ENCODE results near the gene RPGRIP1. TPM values are rescaled to one million over a fixed set of nuclear protein-coding genes. Genes with fewer than 3 reads are reported as not detected.

Gene RPGRIP1
- total and polyA plus RNA-seq, 9 of the 15 experiments (the other 6 are each of a cell fraction or from before 2014, with no cell fraction given) = 0.47 to 0.95 (median 0.65) TPM; not detected in 1

DNA sequence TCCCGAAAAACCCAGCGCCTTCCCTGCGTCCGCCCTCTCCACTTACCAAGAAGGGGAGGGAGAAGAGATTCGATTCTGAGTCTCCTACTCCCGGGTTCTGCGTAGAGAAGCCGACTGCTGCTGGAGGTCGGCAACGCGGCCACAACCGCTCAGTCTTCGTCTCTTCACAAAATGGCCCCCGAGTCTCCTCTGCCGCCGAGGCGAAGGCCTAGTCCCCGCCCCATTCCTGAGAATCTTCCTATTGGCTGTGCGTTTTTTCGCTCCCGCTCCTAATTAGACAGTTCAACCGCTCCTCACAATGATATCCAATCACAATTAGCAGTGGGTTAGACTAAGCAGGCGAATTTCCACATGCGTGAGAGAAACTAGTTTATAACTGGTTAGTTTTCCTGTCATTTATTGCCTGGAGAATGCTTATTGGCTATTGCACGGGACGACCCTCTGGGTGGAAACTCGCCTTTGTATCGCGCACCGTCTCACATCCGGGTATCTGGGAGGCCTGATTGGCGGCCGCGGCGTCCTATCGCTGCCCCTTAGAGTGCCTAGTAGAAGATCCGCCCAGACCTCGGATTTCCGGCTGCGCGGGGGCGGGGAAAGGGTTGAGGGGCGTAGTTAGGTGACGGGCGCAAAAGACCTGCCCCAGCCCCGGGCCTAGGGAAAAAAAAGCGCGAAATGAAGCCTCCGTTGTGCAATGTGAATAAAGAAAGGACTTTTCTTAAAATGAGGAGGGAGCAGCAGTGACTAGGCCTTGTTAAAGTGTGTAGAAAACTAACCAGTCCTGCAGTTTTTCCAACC, 10.4 kb upstream of the RPGRIP1 start, which contains the start of gene HNRNPC (continued):
- TF ChIP-seq MITF (IDR thresholded peaks at IDR 0.05) (no peak), TRIM25 (IDR thresholded peaks at IDR 0.05; ENCODE audit: borderline replicate concordance) (no peak), CREB1 (IDR thresholded peaks at IDR 0.05) (peak; percentile 36), CREB1 (CRISPR knock-in tag; IDR thresholded peaks at IDR 0.05) (peak; percentile 75), NFIX (CRISPR knock-in tag; IDR thresholded peaks at IDR 0.05; ENCODE audit: low read depth) (no peak), HDAC3 (IDR thresholded peaks at IDR 0.05; ENCODE audit: borderline replicate concordance, partially characterized antibody) (no peak), CREBBP (IDR thresholded peaks at IDR 0.05; ENCODE audit: low read depth, low read length) (no peak), PBX2 (CRISPR knock-in tag; IDR thresholded peaks at IDR 0.05; ENCODE audit: low read depth) (peak; percentile 89), PBX2 (tag; conservative IDR thresholded peaks at IDR 0.05; ENCODE audit: low read depth) (peak; percentile 100), NCOR1 (IDR thresholded peaks at IDR 0.05) (no peak), XRCC5 (IDR thresholded peaks at IDR 0.05; ENCODE audit: low read depth, low read length) (no peak), RNF219 (CRISPR knock-in tag; IDR thresholded peaks at IDR 0.05) (no peak), POLR2H (tag; IDR thresholded peaks at IDR 0.05; ENCODE audit: low read depth) (peak; percentile 96), TRIM24 (IDR thresholded peaks at IDR 0.05) (no peak), CAMTA2 (CRISPR knock-in tag; conservative IDR thresholded peaks at IDR 0.05) (no peak), RAD21 (CRISPR knock-in tag; conservative IDR thresholded peaks at IDR 0.05 in 1 of 2, IDR thresholded peaks at IDR 0.05 in 1 of 2) (no peak), SRSF7 (optimal IDR thresholded peaks at IDR 0.05; ENCODE audit: low read depth, low read length) (no peak), ARNT (IDR thresholded peaks at IDR 0.05) (no peak), HNRNPLL (IDR thresholded peaks at IDR 0.05; ENCODE audit: low read depth, low read length, poor library complexity, severe bottlenecking) (peak; percentile 32)
- TF ChIP-seq, protein P1, sequence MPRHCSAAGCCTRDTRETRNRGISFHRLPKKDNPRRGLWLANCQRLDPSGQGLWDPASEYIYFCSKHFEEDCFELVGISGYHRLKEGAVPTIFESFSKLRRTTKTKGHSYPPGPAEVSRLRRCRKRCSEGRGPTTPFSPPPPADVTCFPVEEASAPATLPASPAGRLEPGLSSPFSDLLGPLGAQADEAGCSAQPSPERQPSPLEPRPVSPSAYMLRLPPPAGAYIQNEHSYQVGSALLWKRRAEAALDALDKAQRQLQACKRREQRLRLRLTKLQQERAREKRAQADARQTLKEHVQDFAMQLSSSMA (CRISPR knock-in tag; IDR thresholded peaks at IDR 0.05) = no peak
